Measurements from ENCODE around the gene MT1G. TPM values are rescaled to one million over a fixed set of nuclear protein-coding genes. Genes with fewer than 3 reads are reported as not detected.

The MT1G gene
- total RNA-seq, 1 experiment from 2014 or later, result 23.4 TPM

DNA sequence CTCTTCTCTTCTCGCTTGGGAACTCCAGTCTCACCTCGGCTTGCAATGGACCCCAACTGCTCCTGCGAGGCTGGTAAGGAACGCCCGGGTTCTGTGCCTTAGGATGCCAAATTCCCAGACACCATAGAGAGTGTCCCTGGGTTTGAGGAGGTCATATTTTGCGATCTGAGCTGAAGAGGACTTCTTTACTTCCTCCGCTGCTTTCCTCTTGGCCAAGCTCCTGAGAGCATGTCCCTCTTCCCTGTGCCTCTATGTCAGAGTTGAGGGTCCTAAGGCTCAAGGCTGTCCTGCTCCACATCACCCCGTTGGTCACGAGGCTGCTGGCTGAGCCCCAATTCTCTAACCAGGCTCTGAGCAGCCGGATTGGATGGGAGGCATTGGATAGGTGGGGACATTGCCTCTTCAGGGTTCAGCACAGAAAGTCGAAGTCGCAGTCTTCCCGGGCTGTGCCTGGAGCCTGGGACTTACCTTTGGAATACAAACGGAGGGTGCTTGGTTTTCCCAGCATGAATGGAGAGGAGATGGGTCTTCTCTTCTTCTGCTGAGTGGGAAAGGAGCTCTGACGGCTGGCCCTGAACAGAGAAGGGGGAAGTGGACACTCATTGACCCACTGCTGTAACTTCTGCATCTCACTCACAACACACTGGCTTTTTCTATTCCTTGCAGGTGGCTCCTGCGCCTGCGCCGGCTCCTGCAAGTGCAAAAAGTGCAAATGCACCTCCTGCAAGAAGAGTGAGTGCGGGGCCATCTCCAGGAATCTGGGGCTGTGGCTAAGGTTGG lies 2.2 kb upstream of the MT1G start:
- Mint-ChIP-seq H3K9me3 (no peaks in the 10 kb centered on the region; a peak in 1 of 5 replicates), H3K27ac (no peak overlapping the region), H3K27me3 (ENCODE audit: low read depth) (peaks cover 84% of the 10 kb centered on the region), H3K4me1 (peaks cover 12 to 42% of the 10 kb centered on the region in 2 experiments), H3K36me3 (ENCODE audit: insufficient read depth in 1 of 3, low read depth in 3 of 3) (no peaks in the 10 kb centered on the region), H3K4me3 (peak overlapping the region; percentile 27 to 73; a peak in 4 of 5 replicates)
- Histone ChIP-seq H3K56ac (ENCODE audit: insufficient read length, low read depth, low read length) (no peak overlapping the region), H4K20me1 (ENCODE audit: control insufficient read depth, insufficient read depth, insufficient read length) (no peaks in the 10 kb centered on the region), H4K5ac (ENCODE audit: insufficient read length, low read depth, low read length) (no peak overlapping the region), H3K9ac (ENCODE audit: extremely low read depth, insufficient read length, low read length) (no peak overlapping the region), H3K79me2 (ENCODE audit: insufficient read depth, low read length) (no peaks in the 10 kb centered on the region), H3K9me3 (ENCODE audit: control insufficient read depth, low read depth, low read length) (no peaks in the 10 kb centered on the region), H2BK15ac (ENCODE audit: low read depth, low read length) (no peak overlapping the region), H3K27me3 (ENCODE audit: insufficient read depth, low read length) (peaks cover 54% of the 10 kb centered on the region), H2AK5ac (ENCODE audit: insufficient read length, low read length) (no peak overlapping the region), H3K4ac (ENCODE audit: low read depth, low read length) (no peak overlapping the region), H3T11ph (ENCODE audit: low read length) (no peak overlapping the region), H3K27ac (ENCODE audit: insufficient read length, low read depth, low read length) (no peak overlapping the region), H2BK12ac (ENCODE audit: insufficient read length, low read depth, low read length) (no peak overlapping the region), H2BK20ac (ENCODE audit: low read depth, low read length, poor library complexity, severe bottlenecking) (no peak overlapping the region), H3K18ac (ENCODE audit: insufficient read length, low read depth, low read length) (no peak overlapping the region), H2BK120ac (ENCODE audit: low read depth, low read length, poor library complexity, severe bottlenecking) (no peak overlapping the region), H2AFZ (ENCODE audit: low read length) (no peak overlapping the region), H4K91ac (ENCODE audit: insufficient read length, low read depth, low read length) (no peak overlapping the region), H3K23me2 (ENCODE audit: insufficient read length, low read depth, low read length, poor library complexity, severe bottlenecking) (peaks cover 12% of the 10 kb centered on the region), H4K8ac (replicated peaks; ENCODE audit: insufficient read length, low read depth, low read length) (no peak overlapping the region), H3K4me1 (ENCODE audit: insufficient read depth, low read length) (peaks cover 6% of the 10 kb centered on the region; the same call in 1 of the 2 replicates), H3K79me1 (ENCODE audit: insufficient read depth, low read depth, low read length, poor library complexity, severe bottlenecking) (no peaks in the 10 kb centered on the region), H3K4me2 (ENCODE audit: insufficient read depth, insufficient read length, low read length) (peak overlapping the region; percentile 85), H3K23ac (ENCODE audit: insufficient read length, low read depth, low read length) (no peak overlapping the region), H2BK5ac (ENCODE audit: insufficient read length, low read length) (no peak overlapping the region), H3K14ac (ENCODE audit: insufficient read depth, low read length) (no peak overlapping the region)
- no CpG with 5 or more reads among the region's 19 CpGs for WGBS (ENCODE audit: extremely low coverage, insufficient read length, low lambda C conversion rate)
- peak; percentile 38 for DNase-seq
- TF ChIP-seq, protein P1, sequence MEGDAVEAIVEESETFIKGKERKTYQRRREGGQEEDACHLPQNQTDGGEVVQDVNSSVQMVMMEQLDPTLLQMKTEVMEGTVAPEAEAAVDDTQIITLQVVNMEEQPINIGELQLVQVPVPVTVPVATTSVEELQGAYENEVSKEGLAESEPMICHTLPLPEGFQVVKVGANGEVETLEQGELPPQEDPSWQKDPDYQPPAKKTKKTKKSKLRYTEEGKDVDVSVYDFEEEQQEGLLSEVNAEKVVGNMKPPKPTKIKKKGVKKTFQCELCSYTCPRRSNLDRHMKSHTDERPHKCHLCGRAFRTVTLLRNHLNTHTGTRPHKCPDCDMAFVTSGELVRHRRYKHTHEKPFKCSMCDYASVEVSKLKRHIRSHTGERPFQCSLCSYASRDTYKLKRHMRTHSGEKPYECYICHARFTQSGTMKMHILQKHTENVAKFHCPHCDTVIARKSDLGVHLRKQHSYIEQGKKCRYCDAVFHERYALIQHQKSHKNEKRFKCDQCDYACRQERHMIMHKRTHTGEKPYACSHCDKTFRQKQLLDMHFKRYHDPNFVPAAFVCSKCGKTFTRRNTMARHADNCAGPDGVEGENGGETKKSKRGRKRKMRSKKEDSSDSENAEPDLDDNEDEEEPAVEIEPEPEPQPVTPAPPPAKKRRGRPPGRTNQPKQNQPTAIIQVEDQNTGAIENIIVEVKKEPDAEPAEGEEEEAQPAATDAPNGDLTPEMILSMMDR (conservative IDR thresholded peaks at IDR 0.05), result no peak

All from H9 (cell line).